Panc1 (cell line): Measurements from ENCODE around the gene B4GAT1.

Experiments
- TCF7L2 ChIP-seq: IDR thresholded peaks from 2 replicates; pipeline ENCODE4 v1.6.1; 2011; ENCODE audit warnings: mild to moderate bottlenecking, low read depth, low read length, inconsistent platforms
- TF ChIP-seq, protein P1 (sequence below): fragments of 450-650 bp; IDR thresholded peaks from 2 replicates; pipeline ENCODE4 v1.5.1; 2017; ENCODE audit warnings: mild to moderate bottlenecking
- TF ChIP-seq, protein P2 (sequence below), 2 experiments: IDR thresholded peaks; 2 replicates each; pipeline ENCODE4 v1.6.1; 2011 to 2012; ENCODE audit warnings: low read depth in 2 of 2, control low read depth in 1 of 2, low read length in 1 of 2, mild to moderate bottlenecking in 1 of 2, moderate library complexity in 1 of 2; ENCODE audit not compliant: insufficient read depth in 1 of 2

DNA sequence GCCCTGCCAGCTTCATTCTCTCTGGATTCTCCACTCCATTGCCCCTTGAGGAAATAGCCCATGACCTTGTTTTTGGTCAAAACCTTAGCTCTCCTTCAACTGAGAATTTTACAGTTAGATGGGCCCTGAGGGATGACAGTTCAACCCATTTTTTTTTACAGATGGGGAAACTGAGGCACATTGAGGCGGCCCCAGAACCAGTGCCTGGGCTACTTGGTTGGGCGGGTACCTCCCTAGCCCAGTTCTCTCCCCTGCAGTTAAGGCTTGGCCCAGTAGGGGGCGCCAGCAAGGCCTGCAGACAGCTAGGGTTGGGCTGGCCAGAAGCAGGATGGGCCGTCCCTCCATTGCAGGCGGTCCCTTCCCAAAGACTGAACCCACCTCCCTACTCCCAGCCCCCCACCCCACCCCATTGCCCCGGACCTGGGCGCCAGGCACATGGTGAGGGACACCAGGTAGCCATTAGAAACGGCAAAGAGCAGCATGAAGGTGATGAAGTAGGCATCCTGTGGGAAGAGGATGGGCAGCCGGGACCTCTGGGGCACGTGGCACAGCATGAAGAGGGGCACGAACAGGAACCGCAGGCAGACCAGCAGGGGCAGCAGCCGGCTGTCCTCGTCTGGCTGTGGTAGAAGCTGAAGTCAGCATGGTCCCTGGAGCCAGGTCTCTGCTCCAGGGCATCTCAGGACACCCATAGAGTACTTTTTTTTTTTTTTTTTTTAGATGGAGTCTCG is 16.5 kb upstream of the B4GAT1 start:
- TF ChIP-seq, protein P1, sequence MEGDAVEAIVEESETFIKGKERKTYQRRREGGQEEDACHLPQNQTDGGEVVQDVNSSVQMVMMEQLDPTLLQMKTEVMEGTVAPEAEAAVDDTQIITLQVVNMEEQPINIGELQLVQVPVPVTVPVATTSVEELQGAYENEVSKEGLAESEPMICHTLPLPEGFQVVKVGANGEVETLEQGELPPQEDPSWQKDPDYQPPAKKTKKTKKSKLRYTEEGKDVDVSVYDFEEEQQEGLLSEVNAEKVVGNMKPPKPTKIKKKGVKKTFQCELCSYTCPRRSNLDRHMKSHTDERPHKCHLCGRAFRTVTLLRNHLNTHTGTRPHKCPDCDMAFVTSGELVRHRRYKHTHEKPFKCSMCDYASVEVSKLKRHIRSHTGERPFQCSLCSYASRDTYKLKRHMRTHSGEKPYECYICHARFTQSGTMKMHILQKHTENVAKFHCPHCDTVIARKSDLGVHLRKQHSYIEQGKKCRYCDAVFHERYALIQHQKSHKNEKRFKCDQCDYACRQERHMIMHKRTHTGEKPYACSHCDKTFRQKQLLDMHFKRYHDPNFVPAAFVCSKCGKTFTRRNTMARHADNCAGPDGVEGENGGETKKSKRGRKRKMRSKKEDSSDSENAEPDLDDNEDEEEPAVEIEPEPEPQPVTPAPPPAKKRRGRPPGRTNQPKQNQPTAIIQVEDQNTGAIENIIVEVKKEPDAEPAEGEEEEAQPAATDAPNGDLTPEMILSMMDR: peak; percentile 99
- TF ChIP-seq, protein P2, sequence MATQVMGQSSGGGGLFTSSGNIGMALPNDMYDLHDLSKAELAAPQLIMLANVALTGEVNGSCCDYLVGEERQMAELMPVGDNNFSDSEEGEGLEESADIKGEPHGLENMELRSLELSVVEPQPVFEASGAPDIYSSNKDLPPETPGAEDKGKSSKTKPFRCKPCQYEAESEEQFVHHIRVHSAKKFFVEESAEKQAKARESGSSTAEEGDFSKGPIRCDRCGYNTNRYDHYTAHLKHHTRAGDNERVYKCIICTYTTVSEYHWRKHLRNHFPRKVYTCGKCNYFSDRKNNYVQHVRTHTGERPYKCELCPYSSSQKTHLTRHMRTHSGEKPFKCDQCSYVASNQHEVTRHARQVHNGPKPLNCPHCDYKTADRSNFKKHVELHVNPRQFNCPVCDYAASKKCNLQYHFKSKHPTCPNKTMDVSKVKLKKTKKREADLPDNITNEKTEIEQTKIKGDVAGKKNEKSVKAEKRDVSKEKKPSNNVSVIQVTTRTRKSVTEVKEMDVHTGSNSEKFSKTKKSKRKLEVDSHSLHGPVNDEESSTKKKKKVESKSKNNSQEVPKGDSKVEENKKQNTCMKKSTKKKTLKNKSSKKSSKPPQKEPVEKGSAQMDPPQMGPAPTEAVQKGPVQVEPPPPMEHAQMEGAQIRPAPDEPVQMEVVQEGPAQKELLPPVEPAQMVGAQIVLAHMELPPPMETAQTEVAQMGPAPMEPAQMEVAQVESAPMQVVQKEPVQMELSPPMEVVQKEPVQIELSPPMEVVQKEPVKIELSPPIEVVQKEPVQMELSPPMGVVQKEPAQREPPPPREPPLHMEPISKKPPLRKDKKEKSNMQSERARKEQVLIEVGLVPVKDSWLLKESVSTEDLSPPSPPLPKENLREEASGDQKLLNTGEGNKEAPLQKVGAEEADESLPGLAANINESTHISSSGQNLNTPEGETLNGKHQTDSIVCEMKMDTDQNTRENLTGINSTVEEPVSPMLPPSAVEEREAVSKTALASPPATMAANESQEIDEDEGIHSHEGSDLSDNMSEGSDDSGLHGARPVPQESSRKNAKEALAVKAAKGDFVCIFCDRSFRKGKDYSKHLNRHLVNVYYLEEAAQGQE (IDR thresholded peaks at IDR 0.05; ENCODE audit: insufficient read depth in 1 of 2, low read depth in 2 of 2, low read length in 1 of 2): no peak
- no peak for TF ChIP-seq TCF7L2
